Measurements from ENCODE around the gene MEAK7.

Gene MEAK7

GRCh38 chr16:84531671-84532111 lies 27.2 kb upstream of the MEAK7 start:
- no peak for TF ChIP-seq CTCF (IDR thresholded peaks at IDR 0.05)

DNA sequence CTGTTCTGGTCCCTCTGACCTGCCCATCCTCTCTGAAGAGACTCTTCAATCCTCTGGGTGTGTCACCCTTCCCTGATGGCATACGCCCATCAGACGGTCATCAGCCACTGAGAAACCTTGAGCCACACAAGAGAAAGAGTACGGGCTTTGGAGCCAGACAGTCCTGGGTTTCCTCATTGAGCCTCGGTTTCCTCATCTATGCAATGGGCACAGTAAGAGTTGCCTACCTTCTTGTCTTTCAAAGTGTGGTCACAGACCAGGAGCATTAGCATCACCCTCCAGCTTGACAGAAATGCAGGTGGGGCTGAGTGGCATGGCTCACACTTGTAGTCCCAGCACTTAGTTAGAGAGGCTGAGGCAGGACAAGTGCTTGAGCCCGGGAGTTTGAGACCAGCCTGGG lies 26.1 kb upstream of the MEAK7 start:
- no peak for TF ChIP-seq CTCF (IDR thresholded peaks at IDR 0.05)

DNA sequence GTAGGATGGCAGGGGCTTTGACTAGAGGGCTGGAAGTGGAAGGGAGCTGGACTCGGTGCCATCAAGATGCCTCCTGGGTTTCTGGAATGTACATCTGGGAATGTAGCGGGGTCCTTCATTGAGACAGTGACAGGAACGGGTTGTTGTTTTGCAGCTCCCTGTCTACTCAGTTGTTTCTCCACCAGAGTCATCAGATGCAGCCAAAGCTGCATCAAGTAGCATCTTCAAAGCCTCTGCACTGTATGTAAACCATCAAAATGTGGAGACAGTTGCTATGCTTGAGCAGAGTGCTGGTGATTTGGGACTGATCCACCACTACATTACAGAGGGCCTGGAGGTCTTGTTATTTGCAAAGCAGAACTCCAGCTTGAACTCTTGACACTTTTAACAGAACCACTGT lies 25.1 kb upstream of the MEAK7 start:
- no peak for TF ChIP-seq CTCF (IDR thresholded peaks at IDR 0.05)

DNA sequence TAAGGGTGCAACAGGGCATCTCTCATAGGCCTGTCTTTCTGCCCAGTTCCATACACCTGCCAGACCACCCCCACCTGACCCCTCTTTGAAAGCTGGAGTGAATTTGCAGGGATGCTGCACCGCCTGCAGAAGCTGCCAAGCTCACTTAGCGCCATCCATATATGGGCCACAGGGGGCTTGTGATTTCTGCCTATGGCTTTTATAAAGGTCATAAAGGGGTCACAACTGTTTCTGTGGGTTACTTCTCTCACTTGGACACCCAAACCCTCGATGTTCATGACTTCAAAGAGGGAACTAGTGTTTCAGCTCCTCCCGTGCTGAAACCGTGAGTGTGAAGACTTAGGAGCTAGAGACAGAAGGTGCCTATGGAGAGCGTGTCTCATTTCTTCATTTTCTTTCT lies 23.9 kb upstream of the MEAK7 start:
- TF ChIP-seq CTCF (IDR thresholded peaks at IDR 0.05), result no peak

GRCh38 chr16:84527532-84528269 lies 23.2 kb upstream of the MEAK7 start:
- TF ChIP-seq CTCF (IDR thresholded peaks at IDR 0.05), result no peak

- TF ChIP-seq CTCF (IDR thresholded peaks at IDR 0.05), result no peak
Observed at GRCh38 chr16:84526794-84527531, 22.5 kb upstream of the MEAK7 start.

GRCh38 chr16:84524346-84524920 lies 20.0 kb upstream of the MEAK7 start:
- no peak for TF ChIP-seq CTCF (IDR thresholded peaks at IDR 0.05)

Measured in LNCAP (cell line).